NCI-H2196 (cell line): ENCODE results near the gene KCND3.
A peak's percentile ranks its signal among the peaks of the same experiment; 100 is the strongest.

Experiments
- DNase-seq: peaks from one replicate; lab custom pipeline; 2025; ENCODE audit not compliant: unreplicated experiment; lab: John Stamatoyannopoulos, UW

KCND3 gene

GRCh38 chr1:111851552-111851951 is 137.9 kb downstream of the KCND3 start:
- DNase-seq: no peak

DNA sequence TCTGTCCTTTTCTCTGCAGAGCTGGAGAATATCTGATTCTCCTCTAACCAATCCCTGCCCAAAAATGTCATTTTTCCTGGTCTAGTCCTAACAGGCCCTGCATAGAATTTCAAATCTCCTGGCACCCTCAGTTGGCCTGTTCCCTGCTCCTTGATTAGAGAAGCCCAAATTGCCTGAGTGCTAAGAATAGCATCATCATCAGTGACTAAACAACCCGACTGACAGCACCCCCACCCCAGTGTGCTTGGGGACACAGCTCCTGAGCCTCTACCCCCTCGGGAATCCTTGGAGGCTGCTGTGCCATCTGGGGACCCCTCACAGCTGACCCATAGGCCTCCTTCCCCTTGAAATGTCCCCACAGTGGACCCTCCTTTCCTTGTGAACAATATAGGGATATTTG is 139.4 kb downstream of the KCND3 start:
- no peak for DNase-seq

GRCh38 chr1:111848852-111849545 is 140.5 kb downstream of the KCND3 start:
- no peak for DNase-seq

DNA sequence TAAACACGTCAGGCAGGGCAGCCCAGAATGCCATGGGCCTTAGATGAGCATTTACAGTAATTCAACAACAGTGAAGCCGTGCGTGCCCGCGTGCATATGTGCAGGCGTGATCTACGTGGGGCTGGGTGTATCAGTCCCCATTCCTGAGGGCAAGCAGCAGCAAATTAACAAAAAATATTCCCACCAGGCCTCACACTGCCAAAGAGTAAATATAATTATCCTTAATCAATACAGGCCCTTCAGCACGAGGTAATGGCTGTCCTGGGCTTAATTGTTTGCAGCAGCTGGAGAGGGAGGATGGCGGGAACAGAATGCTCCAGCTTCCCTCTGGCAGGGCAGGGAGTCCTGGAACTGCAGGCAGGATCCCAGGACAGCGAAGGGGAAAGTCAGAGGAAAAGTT is 142.0 kb downstream of the KCND3 start:
- no peak for DNase-seq

DNA sequence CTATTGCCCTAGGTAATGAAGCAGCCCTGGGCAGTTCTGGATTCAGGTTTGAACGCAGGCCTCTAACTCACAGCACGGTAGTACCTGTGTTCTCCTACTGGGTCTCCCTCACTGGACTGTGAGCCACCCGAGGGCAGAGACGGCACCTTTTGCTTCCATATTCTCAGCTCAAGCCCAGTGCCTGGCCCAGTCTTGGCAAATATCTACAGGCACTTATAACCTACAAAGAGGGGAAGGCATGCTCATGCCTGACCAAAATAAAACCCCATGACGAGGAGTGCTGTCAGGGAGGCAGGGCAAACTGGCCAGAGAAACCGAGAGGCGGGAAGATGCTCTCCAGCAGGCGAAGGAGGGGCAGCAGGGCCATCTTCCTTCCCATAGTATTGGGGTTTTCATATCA is 142.6 kb downstream of the KCND3 start:
- DNase-seq: no peak

DNA sequence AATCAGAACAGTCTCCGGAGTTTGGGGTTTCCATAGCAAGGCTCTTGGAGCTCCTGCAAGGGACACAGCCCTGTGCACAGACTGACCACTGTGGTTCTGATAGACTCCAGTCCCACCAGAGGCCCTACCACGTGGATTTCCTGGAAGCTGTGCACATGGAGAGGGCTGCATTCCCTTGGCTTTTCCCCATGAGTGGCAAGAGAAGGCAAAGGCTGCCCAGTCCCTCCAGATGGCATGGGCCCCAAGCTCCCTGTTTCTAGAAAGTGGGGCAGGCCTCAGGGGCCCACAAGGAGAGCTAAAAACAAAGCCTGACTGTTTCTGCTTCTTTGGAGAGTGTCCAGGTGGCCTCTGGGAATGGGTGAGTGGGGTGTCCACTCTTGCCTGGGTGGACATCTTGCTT is 146.3 kb downstream of the KCND3 start:
- no peak for DNase-seq

DNA sequence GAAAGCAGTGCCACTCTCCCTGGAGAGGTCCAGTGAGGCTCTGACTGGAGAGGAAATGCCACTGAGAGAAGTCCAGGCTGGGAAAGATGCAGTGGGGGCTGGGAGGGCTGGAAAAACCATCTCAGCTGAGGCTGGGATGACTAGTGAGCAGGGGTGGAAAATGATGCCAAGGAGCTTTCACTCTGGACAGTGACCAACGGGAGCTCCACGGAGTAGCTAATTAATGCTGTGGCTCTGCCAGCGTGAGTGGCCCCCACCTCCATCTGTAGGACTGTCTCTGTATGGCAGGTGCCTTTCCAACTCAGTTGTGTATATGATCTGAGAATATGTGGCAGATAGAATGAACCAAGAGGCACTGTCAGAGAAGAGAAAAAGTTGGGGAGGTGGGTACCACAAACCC is 147.1 kb downstream of the KCND3 start:
- no peak for DNase-seq

GRCh38 chr1:111841746-111842145 is 147.7 kb downstream of the KCND3 start:
- no peak for DNase-seq

GRCh38 chr1:111841189-111841588 is 148.3 kb downstream of the KCND3 start:
- no peak for DNase-seq

GRCh38 chr1:111837393-111837792 is 152.1 kb downstream of the KCND3 start:
- no peak for DNase-seq

DNA sequence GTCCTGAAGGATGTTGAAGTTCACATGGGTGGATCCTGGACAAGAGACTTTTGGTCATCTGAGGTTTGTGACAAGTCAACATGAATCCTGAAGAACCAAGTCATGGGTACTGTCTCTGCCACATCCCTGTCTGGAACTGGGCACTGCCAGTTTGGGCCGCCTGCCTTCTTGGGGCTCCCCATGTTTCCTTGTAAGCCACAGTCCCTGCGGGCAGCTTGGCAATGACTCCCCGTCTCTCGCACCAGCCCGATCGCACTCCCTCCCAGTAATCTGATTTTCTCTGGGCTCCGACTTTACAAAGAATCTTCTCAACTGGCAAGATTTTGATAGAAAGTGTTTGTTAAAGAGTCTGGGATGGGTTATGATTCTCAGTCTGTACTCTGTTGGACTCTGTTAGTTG is 153.4 kb downstream of the KCND3 start:
- no peak for DNase-seq

GRCh38 chr1:111835514-111835913 is 154.0 kb downstream of the KCND3 start:
- no peak for DNase-seq

- DNase-seq: no peak
These were observed 154.5 kb downstream of the KCND3 start for GRCh38 chr1:111834956-111835355.

DNA sequence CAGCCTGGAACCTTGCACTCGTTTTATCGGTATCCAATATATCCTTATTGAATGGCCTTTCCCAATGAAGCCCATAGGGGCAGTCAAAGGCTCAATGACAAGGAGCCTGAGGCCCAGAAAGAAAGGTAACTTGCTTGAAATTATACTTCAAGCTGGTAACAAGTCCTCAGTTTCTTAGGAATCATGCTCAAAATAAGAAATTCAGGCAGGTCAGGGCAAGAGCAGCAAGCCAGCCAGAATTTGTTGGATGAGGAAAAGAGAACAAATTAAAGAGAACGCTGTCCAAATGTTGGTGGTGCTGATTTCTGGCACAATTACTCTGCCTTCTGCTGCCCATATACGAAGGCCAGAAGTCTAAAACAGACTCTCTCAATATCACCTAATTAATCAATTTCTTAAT is 156.1 kb downstream of the KCND3 start:
- no peak for DNase-seq

- no peak for DNase-seq
These were observed 156.8 kb downstream of the KCND3 start for GRCh38 chr1:111832521-111833155.

DNA sequence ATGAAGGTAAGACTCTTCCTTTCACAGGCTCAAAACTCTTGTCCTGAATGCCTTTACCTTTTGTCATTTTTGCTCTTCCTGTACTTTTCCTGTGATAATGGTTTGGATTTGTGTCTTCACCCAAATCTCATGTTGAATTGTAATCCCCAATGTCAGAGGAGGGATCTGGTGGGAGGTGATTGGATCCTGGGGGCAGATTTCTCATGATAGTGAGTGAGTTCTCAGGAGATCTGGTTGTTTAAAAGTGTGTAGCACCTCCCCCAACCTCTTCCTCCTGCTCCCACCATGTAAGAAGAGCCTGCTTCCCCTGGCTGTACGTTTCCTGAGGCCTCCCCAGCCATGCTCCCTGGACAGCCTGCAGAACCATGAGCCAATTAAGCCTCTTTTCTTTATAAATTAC is 158.3 kb downstream of the KCND3 start:
- no peak for DNase-seq

- no peak for DNase-seq
These were observed 161.5 kb downstream of the KCND3 start for GRCh38 chr1:111827946-111828345.

- DNase-seq: no peak
These were observed 163.2 kb downstream of the KCND3 start for GRCh38 chr1:111826278-111826677.

GRCh38 chr1:111825217-111825616 is 164.3 kb downstream of the KCND3 start:
- DNase-seq: no peak

DNA sequence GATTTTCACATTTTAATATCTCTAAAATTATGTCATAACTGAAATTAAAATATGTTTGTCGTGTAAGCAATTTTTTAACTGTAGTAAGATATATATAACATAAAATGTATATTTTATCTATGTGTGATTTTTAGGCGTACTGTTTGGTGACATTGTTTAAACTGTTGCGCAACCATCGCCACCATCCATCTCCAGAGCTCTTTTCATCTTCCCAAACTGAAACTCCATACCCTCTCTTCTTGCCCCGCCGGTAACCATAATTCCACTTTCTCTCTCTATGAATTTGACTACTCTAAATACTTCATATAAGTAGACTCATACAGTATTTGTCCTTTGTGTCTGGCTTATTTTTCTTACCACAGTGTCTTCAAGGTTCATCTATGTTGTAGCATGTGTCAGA is 167.3 kb downstream of the KCND3 start:
- no peak for DNase-seq

DNA sequence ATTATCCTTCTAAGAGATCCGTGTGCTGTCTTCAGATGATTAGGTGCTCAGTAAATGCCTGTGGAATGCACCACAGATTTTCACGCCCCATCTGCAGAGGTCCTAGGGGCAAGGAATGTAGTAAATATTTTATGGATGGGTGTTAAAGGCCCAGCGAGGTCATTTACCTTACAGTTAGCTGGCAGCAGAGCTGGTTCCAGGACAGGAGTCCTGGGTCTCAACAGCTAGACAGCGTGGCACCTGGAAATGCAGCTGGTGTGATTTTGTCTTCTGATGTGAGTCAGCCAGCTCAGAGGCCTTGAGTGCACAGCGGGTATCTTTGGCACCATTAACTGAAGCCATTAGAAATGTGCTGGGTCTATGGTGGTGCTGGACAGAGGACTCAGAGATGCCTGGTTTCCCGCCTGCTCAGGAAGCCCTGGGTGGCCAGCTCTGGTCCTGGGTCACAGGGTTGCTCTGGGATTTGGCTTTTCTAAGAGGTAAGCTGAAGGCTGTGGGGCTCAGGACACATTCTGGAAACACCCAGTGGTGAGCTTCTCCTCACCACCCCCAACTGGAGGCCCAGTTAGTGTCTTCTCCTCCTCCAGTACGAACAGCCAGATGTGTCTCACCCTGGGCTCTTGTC is 168.2 kb downstream of the KCND3 start:
- DNase-seq: peak; percentile 7

DNA sequence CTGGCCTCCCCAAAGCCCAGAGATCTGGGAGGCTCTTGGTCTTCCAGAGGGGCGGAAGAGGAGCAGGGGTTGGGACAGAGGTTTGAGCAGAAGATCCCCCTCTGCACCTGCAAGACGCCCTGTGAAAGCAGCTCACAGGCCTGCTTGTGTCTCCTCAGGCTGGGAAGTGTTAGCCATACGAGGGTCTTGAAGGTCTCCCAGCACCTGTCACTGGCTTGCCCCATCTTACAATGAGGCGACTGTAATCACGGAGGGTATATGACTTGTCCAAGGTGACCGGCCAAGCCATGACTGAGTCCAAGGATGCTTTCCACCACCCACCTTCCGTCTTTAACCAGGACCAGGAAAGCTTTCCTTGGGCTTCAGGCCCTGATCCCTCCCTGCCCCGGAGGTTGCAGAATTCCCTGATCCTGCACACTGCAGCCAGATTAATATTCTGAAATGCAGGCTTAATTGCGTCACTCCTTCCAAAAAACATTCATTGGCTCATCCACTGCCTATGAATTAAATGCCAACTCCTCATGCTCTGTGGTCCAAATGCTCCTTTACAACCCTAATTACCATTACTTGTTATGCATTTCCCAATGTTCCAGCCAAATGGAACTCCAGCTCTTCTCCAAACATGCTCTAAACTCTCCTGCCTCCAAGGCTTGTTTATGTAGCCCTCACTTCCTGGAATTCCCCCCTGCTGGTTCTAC is 169.8 kb downstream of the KCND3 start:
- DNase-seq: no peak
